Tibial artery (tissue), 4 donors: ENCODE results near the gene FLRT1.
"Not testable (repeated sequence)": the region's sequence is repeated elsewhere in the genome, so short reads cannot be mapped to it uniquely, and the experiment has no call there.

ENCODE experiments used
- DNase-seq, 2 donors: peaks; one replicate each; pipeline ENCODE4 v3.0.0-alpha.2; 2019
- H3K27ac ChIP-seq, 2 donors: fragments of 200-600 bp; sonication (generic) in 1 of 2; 1 replicate in 1 of 2; 2 replicates in 1 of 2; pipeline ENCODE4 v1.5.1; 2018 to 2019; ENCODE audit warnings: mild to moderate bottlenecking in 1 of 2
- H3K27me3 ChIP-seq, 2 donors: fragments of 200-600 bp; sonication (generic) in 1 of 2; one replicate each; pipeline versions ENCODE4 v1.5.1 to v1.6.0; 2016 to 2019
- H3K36me3 ChIP-seq, 3 donors: fragments of 200-600 bp; sonication (generic) in 2 of 3; one replicate each; pipeline ENCODE4 v1.5.1; 2016 to 2019; ENCODE audit warnings: mild to moderate bottlenecking in 2 of 3
- H3K4me1 ChIP-seq, 4 donors: fragments of 200-600 bp; sonication (generic) in 2 of 4; 1 replicate in 3 of 4; 2 replicates in 1 of 4; pipeline ENCODE4 v1.5.1; 2016 to 2019
- H3K4me3 ChIP-seq, 2 donors: fragments of 200-600 bp; sonication (generic) in 1 of 2; 1 replicate in 1 of 2; 2 replicates in 1 of 2; pipeline ENCODE4 v1.5.1; 2018 to 2019; ENCODE audit warnings: mild to moderate bottlenecking in 2 of 2
- H3K9me3 ChIP-seq, 3 donors: fragments of 200-600 bp; sonication (generic) in 1 of 3; one replicate each; pipeline ENCODE4 v1.5.1; 2016 to 2019
- CTCF ChIP-seq, 2 experiments: fragments of 200-600 bp in 1 of 2; fragments of 450-650 bp in 1 of 2; IDR thresholded peaks; one replicate each; pipeline ENCODE4 v1.5.1; 2017 to 2019; ENCODE audit warnings: antibody characterized with exemption in 2 of 2, mild to moderate bottlenecking in 1 of 2, moderate library complexity in 1 of 2
- intact Hi-C: fragments of 100-400 bp; cut with DNase I; formaldehyde crosslinking; loops from one replicate; pipeline ENCODE4 v1.15.0; 2023; ENCODE audit warnings: low total_unique reads

FLRT1 gene

DNA sequence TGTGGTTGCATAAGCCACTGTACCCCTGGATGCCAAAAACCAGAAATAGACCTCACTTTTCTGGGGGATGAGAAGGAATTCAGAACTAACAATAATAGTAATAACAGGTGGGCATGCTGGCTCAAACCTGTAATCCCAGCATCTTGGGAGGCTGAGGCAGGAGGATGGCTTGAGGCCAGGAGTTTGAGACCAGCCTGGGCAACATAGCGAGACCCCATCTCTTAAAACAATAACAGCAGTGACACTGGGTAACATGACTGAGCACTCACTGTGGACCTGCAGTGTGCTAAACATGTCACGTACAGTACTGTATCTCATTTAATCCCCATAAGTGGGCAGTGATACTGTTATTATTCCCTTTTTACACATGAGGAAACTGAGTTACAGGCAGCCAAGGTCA is 10.0 kb downstream of the FLRT1 start:
- H3K27ac ChIP-seq, result no peak overlapping the region
- intact Hi-C loops, result no loop called here
- H3K36me3 ChIP-seq, result no peaks in the 10 kb centered on the region
- no peaks in the 10 kb centered on the region for H3K9me3 ChIP-seq
- H3K4me1 ChIP-seq, result no peaks in the 10 kb centered on the region
- TF ChIP-seq CTCF (IDR thresholded peaks at IDR 0.05), result no peak
- no peak for DNase-seq
- H3K27me3 ChIP-seq, result no peaks in the 10 kb centered on the region
- no peak overlapping the region for H3K4me3 ChIP-seq

DNA sequence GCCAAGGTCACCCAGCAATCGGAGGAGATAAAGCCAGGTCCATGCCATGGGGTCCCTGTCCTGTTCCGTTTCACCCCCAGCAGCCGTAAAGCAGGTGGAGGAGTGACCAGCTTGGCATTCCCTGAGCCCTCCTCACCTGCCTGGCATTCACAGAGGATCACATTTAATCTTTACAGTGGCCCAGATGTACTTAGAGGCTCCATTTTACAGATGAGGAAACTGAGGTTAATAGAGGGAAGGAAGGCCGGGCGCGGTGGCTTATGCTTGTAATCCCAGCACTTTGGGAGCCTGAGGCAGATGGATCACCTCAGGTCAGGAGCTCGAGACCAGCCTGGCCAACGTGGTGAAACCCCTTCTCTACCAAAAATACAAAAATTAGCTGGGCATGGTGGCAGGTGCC is 11.6 kb downstream of the FLRT1 start:
- H3K27ac ChIP-seq, DNase-seq, H3K27me3 ChIP-seq, H3K36me3 ChIP-seq, H3K4me1 ChIP-seq, H3K9me3 ChIP-seq, H3K4me3 ChIP-seq, intact Hi-C loops: not testable (repeated sequence)

- Histone ChIP-seq H3K27me3 (no peaks in the 10 kb centered on the region), H3K4me3 (no peak overlapping the region), H3K27ac (no peak overlapping the region), H3K36me3 (no peaks in the 10 kb centered on the region), H3K9me3 (no peaks in the 10 kb centered on the region), H3K4me1 (no peaks in the 10 kb centered on the region)
- intact Hi-C loops, result no loop called here
- TF ChIP-seq CTCF (IDR thresholded peaks at IDR 0.05), result no peak
- DNase-seq, result no peak
Observed at GRCh38 chr11:64048042-64048854, 12.5 kb downstream of the FLRT1 start.

GRCh38 chr11:64049509-64049908 is 13.8 kb downstream of the FLRT1 start:
- no peak overlapping the region for H3K27ac ChIP-seq

DNA sequence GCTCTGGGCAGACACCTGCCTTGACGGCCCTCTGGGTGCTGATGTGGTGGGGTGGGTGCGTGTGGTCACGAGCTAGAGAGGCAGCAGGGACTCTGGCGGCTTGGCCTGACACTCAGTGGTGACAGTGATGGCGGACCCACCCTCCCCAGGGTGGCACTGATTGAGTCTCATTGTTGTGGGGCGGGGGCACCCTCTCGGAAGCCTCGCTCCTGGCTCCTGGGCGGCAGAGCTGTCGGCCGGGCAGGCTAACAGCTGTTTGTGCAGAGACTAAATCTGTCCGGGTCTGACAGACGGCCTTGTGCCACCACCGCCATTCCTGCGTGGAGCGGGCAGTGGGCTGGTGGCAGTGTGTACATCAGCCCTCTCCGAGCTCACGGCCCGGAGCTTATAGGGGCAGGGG is 15.6 kb downstream of the FLRT1 start:
- H3K4me3 ChIP-seq, result no peak overlapping the region
- H3K4me1 ChIP-seq, result no peaks in the 10 kb centered on the region
- no peak for DNase-seq
- intact Hi-C loops, result no loop called here
- H3K9me3 ChIP-seq, result no peaks in the 10 kb centered on the region
- H3K27ac ChIP-seq, result no peak overlapping the region
- no peaks in the 10 kb centered on the region for H3K27me3 ChIP-seq
- no peak for TF ChIP-seq CTCF (IDR thresholded peaks at IDR 0.05)
- H3K36me3 ChIP-seq, result no peaks in the 10 kb centered on the region

More at GRCh38 chr11:64049509-64049908, 13.8 kb downstream of the FLRT1 start:
- Histone ChIP-seq H3K4me3 (no peak overlapping the region), H3K9me3 (no peaks in the 10 kb centered on the region), H3K4me1 (no peaks in the 10 kb centered on the region), H3K36me3 (no peaks in the 10 kb centered on the region), H3K27me3 (no peaks in the 10 kb centered on the region)
- intact Hi-C loops, result no loop called here
- DNase-seq, result no peak
- no peak for TF ChIP-seq CTCF (IDR thresholded peaks at IDR 0.05)

DNA sequence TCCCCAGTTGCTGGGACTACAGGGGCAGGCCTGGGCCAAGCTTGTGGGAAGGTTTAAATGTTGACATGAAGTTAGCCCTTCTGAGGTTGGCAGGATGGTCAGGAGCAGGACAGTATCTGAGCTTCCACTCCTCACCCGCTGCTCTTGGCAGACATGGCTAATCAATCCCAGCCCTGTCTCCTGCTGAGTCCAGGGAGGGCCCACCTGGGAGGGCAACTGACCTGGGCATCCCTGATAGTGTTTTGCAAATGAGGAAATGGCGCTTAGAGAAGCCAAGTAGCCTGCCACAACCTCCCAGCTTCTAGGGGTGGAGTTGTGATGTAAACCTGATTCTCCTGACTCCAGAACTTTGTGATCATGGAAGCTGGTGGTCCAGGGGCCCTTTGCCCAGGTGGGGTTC is 16.7 kb downstream of the FLRT1 start:
- Histone ChIP-seq H3K9me3 (no peaks in the 10 kb centered on the region), H3K36me3 (no peaks in the 10 kb centered on the region), H3K4me3 (no peak overlapping the region), H3K27ac (no peak overlapping the region), H3K27me3 (no peaks in the 10 kb centered on the region), H3K4me1 (no peaks in the 10 kb centered on the region)
- DNase-seq, result no peak
- no peak for TF ChIP-seq CTCF (IDR thresholded peaks at IDR 0.05)
- intact Hi-C loops, result no loop called here
